GM12891 (cell line): ENCODE measurements around the gene PPDPF. TPM values are rescaled to one million over a fixed set of nuclear protein-coding genes. Genes with fewer than 3 reads are reported as not detected.

Experiments
- DNase-seq: peaks from one replicate; pipeline ENCODE4 v3.0.0; 2011; ENCODE audit warnings: low spot score; ENCODE audit not compliant: insufficient read length
- FAIRE-seq: peaks from 2 replicates; lab custom pipeline; 2011; peaks lifted over from hg19 to GRCh38; lab: Jason Lieb, UNC
- PAX5 ChIP-seq: IDR thresholded peaks from 2 replicates; pipeline ENCODE4 v1.6.1; 2011; ENCODE audit warnings: low read length, moderate library complexity, mild to moderate bottlenecking; ENCODE audit not compliant: insufficient read depth, severe bottlenecking
- POLR2A ChIP-seq: IDR thresholded peaks from 2 replicates; pipeline ENCODE4 v1.6.1; 2011; ENCODE audit warnings: low read depth, low read length, control low read depth
- POLR2AphosphoS5 ChIP-seq: IDR thresholded peaks from 2 replicates; pipeline ENCODE4 v1.6.1; 2011; ENCODE audit warnings: low read depth, low read length, control low read depth
- POU2F2 ChIP-seq: IDR thresholded peaks from 2 replicates; pipeline ENCODE4 v1.6.1; 2011; ENCODE audit warnings: low read depth, mild to moderate bottlenecking, control low read depth, low read length, moderate library complexity
- SPI1 ChIP-seq: IDR thresholded peaks from 2 replicates; pipeline ENCODE4 v1.6.1; 2011; ENCODE audit warnings: low read depth, low read length, control low read depth
- TAF1 ChIP-seq: IDR thresholded peaks from 2 replicates; pipeline ENCODE4 v1.6.1; 2011; ENCODE audit warnings: low read depth, low read length, control low read depth
- polyA plus RNA-seq: library from polyadenylated mRNA; unstranded; fragments of >200 nt; gene quantifications from one replicate; pipeline ENCODE4 v1.2.1, GENCODE V29; 2012; ENCODE audit warnings: low read depth, missing spikeins, inconsistent platforms; ENCODE audit not compliant: missing spikeins

The PPDPF gene
- 60.0 TPM for polyA plus RNA-seq

- peak; percentile 98 for DNase-seq
- TF ChIP-seq TAF1 (peak; percentile 61; the same call in 1 of the 2 replicates), POU2F2 (no peak), POLR2A (no peak), POLR2AphosphoS5 (peak; percentile 75), PAX5 (no peak), SPI1 (no peak)
- peak; percentile 94 for FAIRE-seq
Observed at GRCh38 chr20:63520504-63520933, at the start of gene PPDPF. TSS of gene PPDPF (plus strand) at chr20:63520765. CDS start at chr20:63521309, 544 bp downstream.

- DNase-seq (no peak), FAIRE-seq (no peak)
- TF ChIP-seq SPI1: no peak
- no peak for TF ChIP-seq PAX5
- TF ChIP-seq POU2F2: no peak
- no peak for TF ChIP-seq TAF1
- no peak for TF ChIP-seq POLR2AphosphoS5
- TF ChIP-seq POLR2A: no peak
Observed at GRCh38 chr20:63471002-63471716, 49.4 kb upstream of the PPDPF start.

- DNase-seq (no peak), FAIRE-seq (no peak)
- TF ChIP-seq PAX5 (no peak), POLR2AphosphoS5 (no peak), POU2F2 (no peak), TAF1 (no peak), SPI1 (no peak), POLR2A (no peak)
Observed at GRCh38 chr20:63471717-63471980, 48.9 kb upstream of the PPDPF start.

- TF ChIP-seq POU2F2: no peak
- TF ChIP-seq SPI1: no peak
- no peak for TF ChIP-seq PAX5
- no peak for TF ChIP-seq POLR2A
- no peak for TF ChIP-seq POLR2AphosphoS5
- TF ChIP-seq TAF1: no peak
- no peak for DNase-seq
- no peak for FAIRE-seq
Observed at GRCh38 chr20:63471981-63472831, 48.4 kb upstream of the PPDPF start, which contains the start of gene KCNQ2. TSS of gene KCNQ2 (minus strand) at chr20:63472655. CDS start at chr20:63472463, 192 bp downstream.

- TF ChIP-seq POU2F2 (no peak), PAX5 (no peak), POLR2A (no peak), POLR2AphosphoS5 (no peak), SPI1 (no peak), TAF1 (no peak)
- DNase-seq (no peak), FAIRE-seq (no peak)
Observed at GRCh38 chr20:63472862-63473390, 47.6 kb upstream of the PPDPF start.

- DNase-seq: no peak
Observed at GRCh38 chr20:63473555-63474449, 46.8 kb upstream of the PPDPF start.

GRCh38 chr20:63475209-63475608 lies 45.4 kb upstream of the PPDPF start:
- no peak for TF ChIP-seq POLR2A
- TF ChIP-seq POLR2AphosphoS5: no peak
- TF ChIP-seq TAF1: no peak
- no peak for TF ChIP-seq POU2F2
- no peak for FAIRE-seq
- no peak for DNase-seq

More at GRCh38 chr20:63473555-63474449, 46.8 kb upstream of the PPDPF start:
- TF ChIP-seq POLR2A: no peak
- no peak for TF ChIP-seq PAX5
- TF ChIP-seq POLR2AphosphoS5: no peak
- no peak for TF ChIP-seq TAF1
- TF ChIP-seq SPI1: no peak
- peak; percentile 5 for FAIRE-seq

GRCh38 chr20:63477061-63477616 lies 43.4 kb upstream of the PPDPF start:
- no peak for DNase-seq
- no peak for FAIRE-seq
- no peak for TF ChIP-seq POU2F2
- TF ChIP-seq SPI1: no peak
